Stimulated activated CD4-positive, alpha-beta T cell treated with anti-CD3 and anti-CD28 coated beads, TNF-alpha, amount 100 ng/mL, for 4 hours (primary cell): ENCODE measurements around the gene KLHL18.

Source experiments
- DNase-seq, 3 experiments: peaks; one replicate each; pipeline ENCODE4 v3.0.0-alpha.2; 2020; ENCODE audit warnings: low read depth in 3 of 3

The KLHL18 gene

GRCh38 chr3:47394881-47395280 lies 112.1 kb downstream of the KLHL18 start:
- DNase-seq: no peak
